T1000 (cell line): ENCODE results near the gene GALNT12.

Experiments used
- DNase-seq: peaks from one replicate; lab custom pipeline; 2025; ENCODE audit warnings: mixed read lengths; lab: John Stamatoyannopoulos, UW

The GALNT12 gene

GRCh38 chr9:98805506-98806272 is 1.8 kb upstream of the GALNT12 start:
- DNase-seq = no peak

- DNase-seq = no peak
These were observed 955 bp upstream of the GALNT12 start for GRCh38 chr9:98806394-98807035.

DNA sequence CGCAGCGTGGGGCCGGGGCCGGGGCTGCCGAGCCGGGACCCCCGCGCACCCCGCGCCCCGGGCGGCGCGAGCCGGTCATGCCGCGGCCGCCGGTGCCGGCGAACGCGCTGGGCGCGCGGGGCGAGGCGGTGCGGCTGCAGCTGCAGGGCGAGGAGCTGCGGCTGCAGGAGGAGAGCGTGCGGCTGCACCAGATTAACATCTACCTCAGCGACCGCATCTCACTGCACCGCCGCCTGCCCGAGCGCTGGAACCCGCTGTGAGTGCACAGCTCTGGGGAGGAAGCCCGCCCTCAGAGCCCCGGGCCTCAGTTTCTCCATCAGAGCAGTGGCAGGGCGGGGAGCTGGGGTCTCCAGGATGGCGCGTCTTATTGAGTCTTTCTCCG is 335 bp downstream of the GALNT12 start:
- DNase-seq = no peak

DNA sequence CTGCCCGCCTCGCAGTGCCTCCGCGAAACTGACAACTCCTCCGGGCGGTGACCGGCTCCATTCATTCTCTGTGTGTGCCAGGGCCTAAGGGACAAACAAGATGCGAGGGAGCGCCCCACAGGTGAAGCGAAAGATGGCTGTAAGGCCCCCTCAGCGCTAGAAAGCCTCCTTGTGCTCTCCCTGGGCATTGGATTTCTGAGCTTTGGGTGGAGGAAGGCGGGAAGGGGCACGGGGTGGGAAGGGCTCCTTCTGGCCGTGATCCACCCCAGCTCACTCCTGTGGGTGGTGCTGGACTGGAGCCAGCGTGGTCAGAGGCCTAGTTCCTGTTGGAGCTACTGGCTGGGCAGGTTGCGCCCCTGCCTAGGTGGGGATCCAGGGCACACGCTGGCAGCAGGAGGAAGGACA is 943 bp downstream of the GALNT12 start:
- DNase-seq = no peak

- no peak for DNase-seq
These were observed 1.4 kb downstream of the GALNT12 start for GRCh38 chr9:98808875-98809274.

GRCh38 chr9:98809311-98810101 is 2.0 kb downstream of the GALNT12 start:
- no peak for DNase-seq

DNA sequence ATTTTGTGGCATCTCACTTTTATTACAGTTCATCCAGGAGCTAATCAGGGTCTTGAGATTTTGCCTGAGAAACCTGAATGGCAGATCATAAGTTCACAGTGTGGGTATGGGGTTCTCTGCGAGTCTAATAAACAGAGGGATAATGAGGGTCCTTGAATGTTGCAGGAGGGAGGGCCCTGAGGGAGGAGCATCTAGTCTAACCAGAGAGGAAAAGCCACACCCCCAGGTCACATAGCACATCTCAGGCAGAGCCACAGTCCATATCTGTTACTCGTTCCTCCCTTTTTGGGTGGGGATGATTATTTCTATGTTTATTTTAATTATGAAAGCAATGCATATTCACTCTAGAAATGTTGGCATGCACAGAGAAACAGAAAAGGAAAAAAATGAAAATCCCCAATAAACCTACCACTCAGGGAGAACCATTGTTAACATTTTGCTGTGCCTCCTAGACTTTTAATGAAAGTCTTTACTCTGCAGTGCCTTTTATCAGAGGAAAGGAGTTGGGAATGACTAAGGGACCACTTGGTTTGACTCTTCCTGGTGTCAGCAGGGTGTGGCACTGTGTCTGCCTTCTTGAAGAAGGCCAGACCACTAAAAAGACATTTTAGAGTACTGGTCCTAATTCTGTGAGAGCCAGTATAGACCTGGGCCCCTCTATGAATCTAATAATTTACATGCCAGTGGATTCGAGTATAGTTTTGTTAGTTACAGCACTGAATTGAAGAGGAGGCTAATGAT is 2.8 kb downstream of the GALNT12 start:
- DNase-seq = no peak

DNA sequence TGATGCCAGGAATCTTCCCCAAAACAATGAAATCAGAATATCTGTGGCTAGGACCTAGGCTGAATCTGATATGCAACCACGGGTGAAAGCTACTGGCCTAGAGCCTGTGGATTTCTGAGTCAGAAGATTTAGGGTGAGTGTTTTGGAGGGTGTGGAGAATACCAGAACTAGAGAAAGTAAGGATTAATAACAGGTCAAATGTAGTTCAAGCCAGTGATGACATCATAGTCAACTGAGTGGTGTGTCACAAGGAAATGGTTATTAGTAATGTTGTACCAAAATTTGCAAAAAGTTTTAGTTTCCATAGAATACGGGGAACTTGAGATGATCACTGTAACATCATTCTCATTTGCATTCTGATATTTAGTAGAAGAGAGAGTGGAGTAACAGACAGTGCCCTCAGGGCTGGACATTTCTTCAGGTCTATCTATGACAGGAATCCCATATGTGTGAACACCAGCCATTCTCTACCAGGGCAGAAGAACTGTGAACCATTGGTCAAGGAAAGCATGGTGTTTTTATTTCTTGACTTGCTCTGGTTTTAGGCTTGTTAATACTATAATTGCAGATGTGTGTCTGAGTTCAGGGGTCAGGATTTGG is 3.7 kb downstream of the GALNT12 start:
- peak; percentile 7 for DNase-seq

DNA sequence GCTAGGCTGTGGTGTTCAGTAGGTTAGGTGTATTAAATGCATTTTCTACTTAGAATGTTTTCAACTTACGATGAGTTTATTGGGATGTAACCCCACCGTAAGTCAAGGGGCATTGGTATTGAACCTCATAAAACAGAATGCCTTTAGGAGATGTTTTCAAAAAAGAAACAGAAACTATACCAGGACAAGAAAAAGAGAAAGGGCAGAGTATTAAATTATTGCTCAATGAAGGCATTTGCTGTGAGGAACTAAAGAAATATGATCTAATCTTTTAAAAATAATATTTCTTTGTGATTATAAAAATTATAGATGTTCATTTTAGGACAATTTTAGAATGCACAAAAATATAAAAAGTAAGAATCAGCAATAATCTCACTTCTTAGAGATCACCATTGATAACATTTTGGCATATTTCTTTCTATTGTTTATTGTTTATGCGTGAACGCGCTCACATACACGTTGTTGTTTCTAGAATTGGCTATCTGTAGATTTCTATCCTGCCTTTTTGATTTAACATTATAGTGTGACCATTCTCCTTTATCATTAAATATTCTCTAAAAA is 8.0 kb downstream of the GALNT12 start:
- DNase-seq = no peak

DNA sequence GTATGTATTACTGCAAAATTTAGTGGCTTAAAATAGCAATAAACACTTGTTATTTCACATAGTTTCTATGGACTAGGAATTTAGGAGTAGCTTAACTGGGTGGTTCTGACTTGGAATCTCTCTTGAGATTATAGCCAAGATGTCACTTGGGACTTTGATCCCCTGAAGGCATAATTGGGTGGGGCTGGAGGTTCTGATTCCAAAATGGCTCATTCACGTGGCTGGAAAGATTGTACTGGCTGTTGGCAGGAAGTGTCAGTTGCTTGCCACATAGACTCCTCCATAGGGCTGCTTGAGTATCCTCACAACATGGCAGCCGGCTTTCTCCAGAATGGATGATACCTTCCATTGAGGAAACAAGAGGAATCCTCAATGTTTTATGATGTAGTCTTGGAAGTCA is 11.3 kb downstream of the GALNT12 start:
- no peak for DNase-seq

- no peak for DNase-seq
These were observed 11.8 kb downstream of the GALNT12 start for GRCh38 chr9:98819231-98819630.

DNA sequence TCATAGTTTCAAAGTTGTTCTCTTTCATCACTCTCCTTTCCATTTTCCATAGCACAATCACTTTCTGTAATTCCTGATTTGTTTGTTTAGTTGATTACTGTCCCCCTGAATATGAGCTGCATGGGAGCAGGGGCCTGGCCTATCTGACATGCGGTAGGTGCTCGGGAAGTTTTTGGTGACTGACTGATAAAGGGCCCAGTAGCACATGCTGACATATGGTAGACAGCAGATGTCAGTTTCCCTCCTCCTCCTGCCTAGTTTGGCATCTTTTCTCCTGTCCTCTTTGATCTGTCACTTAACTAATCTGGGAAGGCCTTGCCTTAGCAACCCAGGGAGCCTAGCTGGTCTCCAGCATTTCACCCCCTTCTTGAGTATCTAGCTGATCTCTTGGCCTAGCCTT is 14.4 kb downstream of the GALNT12 start:
- no peak for DNase-seq

- no peak for DNase-seq
These were observed 15.2 kb downstream of the GALNT12 start for GRCh38 chr9:98822661-98823060.

GRCh38 chr9:98823666-98824334 is 16.3 kb downstream of the GALNT12 start:
- DNase-seq = no peak

- DNase-seq = no peak
These were observed 17.9 kb downstream of the GALNT12 start for GRCh38 chr9:98825414-98825813.

DNA sequence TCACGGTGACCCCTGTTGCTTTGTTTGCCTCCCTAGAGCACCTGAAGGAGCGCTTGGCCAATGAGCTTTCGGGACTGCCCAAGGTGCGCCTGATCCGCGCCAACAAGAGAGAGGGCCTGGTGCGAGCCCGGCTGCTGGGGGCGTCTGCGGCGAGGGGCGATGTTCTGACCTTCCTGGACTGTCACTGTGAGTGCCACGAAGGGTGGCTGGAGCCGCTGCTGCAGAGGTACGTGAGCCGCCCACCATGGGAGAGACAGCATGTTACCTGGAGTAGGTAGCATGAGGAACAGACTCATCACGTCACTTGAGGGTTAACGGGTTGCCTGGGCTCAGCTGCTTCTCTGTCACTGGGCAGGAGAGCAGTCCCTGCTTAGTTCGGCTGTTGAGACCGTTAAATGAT is 19.2 kb downstream of the GALNT12 start:
- no peak for DNase-seq

GRCh38 chr9:98829766-98830165 is 22.3 kb downstream of the GALNT12 start:
- no peak for DNase-seq

DNA sequence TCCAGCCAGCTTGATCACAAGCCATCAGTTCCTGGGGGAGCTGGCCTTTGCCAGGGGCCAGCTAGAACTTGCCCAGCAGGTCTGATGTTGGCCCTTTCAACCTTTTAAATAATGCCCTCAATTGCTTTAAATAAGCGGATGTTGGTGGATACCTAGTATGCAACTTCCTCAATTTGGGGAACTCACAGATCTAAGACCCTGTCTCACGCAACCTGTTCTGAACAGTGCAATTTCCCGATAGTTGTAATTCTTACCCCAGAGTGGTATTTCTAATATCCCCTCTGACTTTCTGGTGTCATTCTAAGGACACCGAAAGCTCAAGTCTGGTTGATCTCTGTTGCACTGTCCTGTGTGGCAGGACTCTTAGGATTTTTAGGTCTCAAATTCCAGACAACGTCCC is 23.1 kb downstream of the GALNT12 start:
- DNase-seq = no peak

DNA sequence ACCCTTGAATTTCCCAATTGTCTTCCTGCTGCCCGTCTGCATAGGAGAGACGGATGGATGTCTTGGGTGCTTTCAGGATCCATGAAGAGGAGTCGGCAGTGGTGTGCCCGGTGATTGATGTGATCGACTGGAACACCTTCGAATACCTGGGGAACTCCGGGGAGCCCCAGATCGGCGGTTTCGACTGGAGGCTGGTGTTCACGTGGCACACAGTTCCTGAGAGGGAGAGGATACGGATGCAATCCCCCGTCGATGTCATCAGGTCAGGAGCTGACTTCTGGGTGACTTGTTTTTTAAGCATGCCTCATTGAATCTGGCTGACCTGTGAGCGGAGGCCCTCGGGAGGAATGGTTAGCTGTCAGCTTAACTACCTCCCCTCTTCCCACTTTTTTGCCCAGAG is 24.2 kb downstream of the GALNT12 start:
- no peak for DNase-seq

- DNase-seq = no peak
These were observed 25.3 kb downstream of the GALNT12 start for GRCh38 chr9:98832768-98833089.
